Parathyroid adenoma (tissue), 2 donors: ENCODE measurements around the gene AJUBA.

Experiments used
- H2AFZ ChIP-seq: fragments of 300-600 bp; sonication (generic); one replicate; pipeline ENCODE4 v1.7.0; 2017; ENCODE audit warnings: antibody characterized with exemption, mild to moderate bottlenecking
- H3K27ac ChIP-seq: fragments of 300-600 bp; sonication (generic); one replicate; pipeline ENCODE4 v1.7.0; 2017
- H3K27me3 ChIP-seq: fragments of 300-600 bp; sonication (generic); one replicate; pipeline ENCODE4 v1.7.0; 2017; ENCODE audit warnings: low read length; ENCODE audit not compliant: control insufficient read depth, insufficient read depth
- H3K36me3 ChIP-seq: fragments of 300-600 bp; sonication (generic); one replicate; pipeline ENCODE4 v1.7.0; 2017; ENCODE audit warnings: low read length; ENCODE audit not compliant: control insufficient read depth, insufficient read depth
- H3K4me1 ChIP-seq: fragments of 300-600 bp; sonication (generic); one replicate; pipeline ENCODE4 v1.7.0; 2017; ENCODE audit warnings: control low read depth
- H3K4me2 ChIP-seq: fragments of 300-600 bp; sonication (generic); one replicate; pipeline ENCODE4 v1.7.0; 2017; ENCODE audit warnings: low read length
- H3K4me3 ChIP-seq: fragments of 300-600 bp; sonication (generic); one replicate; pipeline ENCODE4 v1.7.0; 2017; ENCODE audit warnings: low read depth, low read length
- H3K79me2 ChIP-seq: fragments of 300-600 bp; sonication (generic); one replicate; pipeline ENCODE4 v1.7.0; 2017; ENCODE audit warnings: control low read depth
- H3K9ac ChIP-seq: fragments of 300-600 bp; sonication (generic); one replicate; pipeline ENCODE4 v1.7.0; 2017; ENCODE audit warnings: mild to moderate bottlenecking
- H3K9me3 ChIP-seq: fragments of 300-600 bp; sonication (generic); one replicate; pipeline ENCODE4 v1.7.0; 2017; ENCODE audit warnings: low read length; ENCODE audit not compliant: control insufficient read depth
- CTCF ChIP-seq: fragments of 300-600 bp; sonication (generic); IDR thresholded peaks from one replicate; pipeline ENCODE4 v1.7.0; 2017; ENCODE audit warnings: antibody characterized with exemption, mild to moderate bottlenecking
- donor health status: primary hyperparathyroidism.

AJUBA gene

DNA sequence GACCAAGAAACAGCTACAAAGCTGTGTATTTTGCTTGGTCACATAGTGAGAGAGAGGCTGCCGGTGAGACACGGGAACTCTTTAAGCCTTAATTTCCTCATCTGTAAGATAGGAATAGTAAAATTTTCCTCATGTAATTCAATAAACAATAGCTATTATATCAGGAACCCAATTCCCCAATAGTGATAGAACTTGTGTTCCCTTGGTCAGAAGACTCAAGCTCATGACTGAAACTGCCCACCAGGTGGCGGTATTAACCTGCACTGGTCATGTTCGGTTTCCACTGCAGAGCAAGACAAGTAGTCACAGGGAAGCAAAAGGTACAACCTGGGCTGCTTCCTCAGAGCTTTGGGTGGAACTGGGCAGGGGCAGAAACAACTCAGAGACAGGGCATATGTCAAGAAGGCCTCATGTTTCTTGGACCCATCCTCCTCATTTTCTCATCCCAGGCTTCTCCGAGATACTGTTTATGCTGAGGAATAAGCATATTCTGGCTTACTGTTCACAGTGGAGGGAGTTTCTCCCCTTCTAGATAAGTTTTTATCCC lies 4.2 kb upstream of the AJUBA start:
- H3K36me3 ChIP-seq = no peaks in the 10 kb centered on the region
- H3K9me3 ChIP-seq = no peaks in the 10 kb centered on the region
- no peak overlapping the region for H3K27ac ChIP-seq
- H3K9ac ChIP-seq = no peak overlapping the region
- no peak overlapping the region for H3K4me3 ChIP-seq
- no peaks in the 10 kb centered on the region for H3K79me2 ChIP-seq
- peak; percentile 96 for TF ChIP-seq CTCF
- H3K4me1 ChIP-seq = peaks cover 7% of the 10 kb centered on the region
- H2AFZ ChIP-seq = no peak overlapping the region
- H3K4me2 ChIP-seq = no peak overlapping the region
- no peaks in the 10 kb centered on the region for H3K27me3 ChIP-seq

DNA sequence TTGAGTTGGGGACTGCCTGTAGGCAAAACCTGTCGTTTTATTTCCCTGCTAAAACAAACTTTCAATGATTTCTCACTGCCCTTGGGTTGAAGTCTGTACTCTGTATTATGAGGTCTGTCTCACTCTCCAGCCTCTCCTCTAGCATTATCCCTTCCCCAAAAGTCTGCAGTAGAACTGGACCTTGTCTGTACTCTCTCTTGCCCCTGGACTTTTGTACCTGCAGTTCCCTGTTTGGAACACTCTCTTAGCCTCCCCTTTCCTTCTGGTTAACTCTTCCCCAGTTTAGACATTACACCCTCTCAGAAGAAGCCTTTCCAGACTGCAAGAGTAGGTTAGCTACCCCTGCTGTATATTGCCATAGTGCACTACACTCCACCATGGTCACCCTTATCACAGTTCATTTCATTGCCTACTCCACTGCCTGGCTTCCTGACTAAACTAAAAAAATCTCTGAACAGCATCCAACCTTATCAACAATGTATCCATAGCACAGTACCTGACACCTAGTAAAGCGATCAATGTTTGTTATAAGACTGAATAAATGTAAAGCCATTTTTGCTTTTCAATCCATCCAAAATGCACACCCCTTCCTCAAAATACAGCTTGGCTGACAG lies 3.6 kb upstream of the AJUBA start:
- H3K27me3 ChIP-seq = no peaks in the 10 kb centered on the region
- H3K9me3 ChIP-seq = no peaks in the 10 kb centered on the region
- H2AFZ ChIP-seq = no peak overlapping the region
- H3K36me3 ChIP-seq = no peaks in the 10 kb centered on the region
- TF ChIP-seq CTCF = no peak
- no peak overlapping the region for H3K9ac ChIP-seq
- no peak overlapping the region for H3K4me2 ChIP-seq
- H3K79me2 ChIP-seq = no peaks in the 10 kb centered on the region
- H3K27ac ChIP-seq = no peak overlapping the region
- peaks cover 7% of the 10 kb centered on the region for H3K4me1 ChIP-seq
- H3K4me3 ChIP-seq = no peak overlapping the region

GRCh38 chr14:22984959-22985658 lies 2.8 kb upstream of the AJUBA start:
- H3K9ac ChIP-seq = no peak overlapping the region
- H3K27ac ChIP-seq = no peak overlapping the region
- H3K4me3 ChIP-seq = no peak overlapping the region
- H3K79me2 ChIP-seq = no peaks in the 10 kb centered on the region
- no peaks in the 10 kb centered on the region for H3K9me3 ChIP-seq
- H2AFZ ChIP-seq = no peak overlapping the region
- no peaks in the 10 kb centered on the region for H3K36me3 ChIP-seq
- no peaks in the 10 kb centered on the region for H3K27me3 ChIP-seq
- no peak for TF ChIP-seq CTCF
- H3K4me1 ChIP-seq = peaks cover 7% of the 10 kb centered on the region
- no peak overlapping the region for H3K4me2 ChIP-seq

DNA sequence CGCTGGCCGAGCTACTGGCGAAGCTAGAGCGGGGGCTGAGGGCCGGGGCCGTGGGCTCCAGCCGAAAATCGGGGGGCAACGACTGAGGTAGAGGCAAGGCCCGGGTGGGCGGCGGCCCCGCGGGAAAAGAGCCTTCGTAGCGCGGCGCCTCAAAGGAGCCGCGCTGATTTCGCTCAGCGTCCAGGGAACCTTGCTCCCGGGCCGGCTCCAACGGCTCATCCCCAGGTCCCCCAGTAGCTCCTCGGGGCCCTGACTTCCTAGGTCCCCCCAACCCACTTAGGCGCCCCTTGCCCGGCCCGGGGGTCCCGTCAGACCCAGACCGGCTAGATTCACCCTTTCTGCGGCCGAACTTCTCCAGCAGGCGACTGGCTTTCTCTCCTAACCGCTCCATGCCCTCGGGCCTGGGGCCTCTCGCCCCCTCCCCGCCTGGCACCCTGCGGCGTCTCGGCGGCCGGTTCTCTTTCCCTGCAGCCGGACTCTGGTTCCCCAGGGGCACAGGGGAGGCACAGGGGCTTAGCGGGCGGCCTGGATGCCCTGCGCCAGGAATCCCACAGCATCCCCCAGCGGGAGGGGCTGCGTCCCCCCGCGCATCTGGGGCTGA lies 375 bp downstream of the AJUBA start:
- Histone ChIP-seq H3K79me2 (no peaks in the 10 kb centered on the region), H3K36me3 (no peaks in the 10 kb centered on the region), H3K27me3 (no peaks in the 10 kb centered on the region), H3K4me2 (peak overlapping the region; percentile 91), H2AFZ (peak overlapping the region; percentile 79), H3K4me3 (peak overlapping the region; percentile 71), H3K27ac (no peak overlapping the region), H3K4me1 (peaks cover 11% of the 10 kb centered on the region), H3K9ac (no peak overlapping the region), H3K9me3 (no peaks in the 10 kb centered on the region)
- no peak for TF ChIP-seq CTCF
